ENCODE results near the gene SPZ1. TPM values are rescaled to one million over a fixed set of nuclear protein-coding genes. Genes with fewer than 3 reads are reported as not detected.

Gene SPZ1
- total and polyA plus RNA-seq, 10 of the 15 experiments (the other 5 are each of a cell fraction or from before 2014, with no cell fraction given), result not detected

- ATAC-seq (no peak), FAIRE-seq (no peak), DNase-seq (ENCODE audit: low read depth, low spot score) (no peak)
- H3K79me2 ChIP-seq (ENCODE audit: control insufficient read depth, insufficient read depth, low read length), result no peaks in the 10 kb centered on the region
- ChIA-PET POLR2A (no interaction called here), RAD21 (ENCODE audit: unreplicated experiment) (no interaction called here), CTCF (no interaction called here), SMC1A (ENCODE audit: uncharacterized antibody, unreplicated experiment) (interaction anchor here (0.6 kb wide), 1 partner anchor 57 kb away, joined by 3 read pairs; no protein-coding TSS in a partner anchor)
- H3K27ac ChIP-seq (ENCODE audit: control insufficient read depth, insufficient read depth), result no peak overlapping the region
- no peaks in the 10 kb centered on the region for H4K20me1 ChIP-seq (ENCODE audit: control insufficient read depth, insufficient read depth)
- no peaks in the 10 kb centered on the region for H3K4me1 ChIP-seq (ENCODE audit: control insufficient read depth, insufficient read depth, low read length)
- no peak overlapping the region for H3K4me2 ChIP-seq (ENCODE audit: control insufficient read depth, insufficient read depth)
- in situ Hi-C loops (cut with MboI), result no loop called here
- 60% methylated on average over 6 of the region's 6 CpGs for WGBS (ENCODE audit: insufficient coverage, insufficient replicate concordance, low lambda C conversion rate, missing lambda C conversion rate)
- TF ChIP-seq ELK1 (IDR thresholded peaks at IDR 0.05; ENCODE audit: low read depth, low read length) (no peak), E4F1 (IDR thresholded peaks at IDR 0.05; ENCODE audit: borderline replicate concordance, partially characterized antibody) (no peak), MEF2A (IDR thresholded peaks at IDR 0.05; ENCODE audit: insufficient read depth, low read depth, low read length) (no peak), ATF7 (IDR thresholded peaks at IDR 0.05; ENCODE audit: low read depth) (no peak), SMAD1 (IDR thresholded peaks at IDR 0.05; ENCODE audit: low read depth, partially characterized antibody) (no peak), ZBTB33 (IDR thresholded peaks at IDR 0.05) (no peak), JUNB (IDR thresholded peaks at IDR 0.05) (no peak), SKIL (IDR thresholded peaks at IDR 0.05; ENCODE audit: low read depth, poor library complexity, severe bottlenecking) (no peak), RFX5 (IDR thresholded peaks at IDR 0.05; ENCODE audit: low read depth, low read length) (no peak), TARDBP (IDR thresholded peaks at IDR 0.05; ENCODE audit: borderline replicate concordance) (no peak), TAF1 (IDR thresholded peaks at IDR 0.05; ENCODE audit: borderline replicate concordance, low read depth, low read length) (no peak), IRF4 (IDR thresholded peaks at IDR 0.05; ENCODE audit: low read depth, low read length) (no peak)
- H3K9ac ChIP-seq (ENCODE audit: control insufficient read depth, insufficient read depth, low read length), result no peak overlapping the region
- H3K36me3 ChIP-seq (ENCODE audit: control insufficient read depth in 2 of 2, insufficient read depth in 2 of 2, low read length in 1 of 2), result no peaks in the 10 kb centered on the region
- no peak overlapping the region for H2AFZ ChIP-seq (ENCODE audit: control insufficient read depth, low read depth, low read length)
- intact Hi-C loops (cut with micrococcal nuclease; ENCODE audit: unreplicated experiment), result no loop called here
- no peaks in the 10 kb centered on the region for H3K9me3 ChIP-seq (replicated peaks; ENCODE audit: control insufficient read depth, insufficient read depth, low read length)
- BruUV-seq (replicated peaks), result no TSS peak
- H3K4me3 ChIP-seq, result no peak overlapping the region
- H3K27me3 ChIP-seq (replicated peaks in 1 of 2; ENCODE audit: control insufficient read depth in 2 of 2, insufficient read depth in 2 of 2, low read length in 1 of 2), result no peaks in the 10 kb centered on the region
These were observed 45.1 kb downstream of the SPZ1 start for GRCh38 chr5:80364892-80365291.

Measured in GM12878 (cell line).